Suprapubic skin (tissue), 4 donors: ENCODE results near the gene ASF1A.

Experiments used
- CTCF ChIP-seq, 2 donors: fragments of 200-600 bp in 1 of 2; fragments of 450-650 bp in 1 of 2; sonication (generic) in 1 of 2; IDR thresholded peaks; one replicate each; pipeline ENCODE4 v1.5.1; 2016 to 2019; ENCODE audit warnings: antibody characterized with exemption in 2 of 2, mild to moderate bottlenecking in 1 of 2, moderate library complexity in 1 of 2
- EP300 ChIP-seq: sonication (generic); formaldehyde crosslinking; IDR thresholded peaks from one replicate; pipeline ENCODE4 v1.6.1; 2017; ENCODE audit warnings: antibody characterized with exemption
- POLR2A ChIP-seq, 2 donors: fragments of 450-650 bp; IDR thresholded peaks; one replicate each; pipeline ENCODE4 v1.6.1; 2017; ENCODE audit warnings: antibody characterized with exemption in 2 of 2, mild to moderate bottlenecking in 2 of 2, moderate library complexity in 2 of 2
- POLR2AphosphoS5 ChIP-seq, 3 donors: sonication (generic); formaldehyde crosslinking; IDR thresholded peaks; one replicate each; pipeline ENCODE4 v1.6.1; 2017; ENCODE audit warnings: antibody characterized with exemption in 3 of 3

GRCh38 chr6:118876198-118876597 lies 17.8 kb upstream of the ASF1A start:
- TF ChIP-seq CTCF (IDR thresholded peaks at IDR 0.05) (no peak), EP300 (no peak), POLR2A (IDR thresholded peaks at IDR 0.05) (no peak), POLR2AphosphoS5 (IDR thresholded peaks at IDR 0.05) (no peak)
